ENCODE results near the gene PLEKHO2.

The PLEKHO2 gene

DNA sequence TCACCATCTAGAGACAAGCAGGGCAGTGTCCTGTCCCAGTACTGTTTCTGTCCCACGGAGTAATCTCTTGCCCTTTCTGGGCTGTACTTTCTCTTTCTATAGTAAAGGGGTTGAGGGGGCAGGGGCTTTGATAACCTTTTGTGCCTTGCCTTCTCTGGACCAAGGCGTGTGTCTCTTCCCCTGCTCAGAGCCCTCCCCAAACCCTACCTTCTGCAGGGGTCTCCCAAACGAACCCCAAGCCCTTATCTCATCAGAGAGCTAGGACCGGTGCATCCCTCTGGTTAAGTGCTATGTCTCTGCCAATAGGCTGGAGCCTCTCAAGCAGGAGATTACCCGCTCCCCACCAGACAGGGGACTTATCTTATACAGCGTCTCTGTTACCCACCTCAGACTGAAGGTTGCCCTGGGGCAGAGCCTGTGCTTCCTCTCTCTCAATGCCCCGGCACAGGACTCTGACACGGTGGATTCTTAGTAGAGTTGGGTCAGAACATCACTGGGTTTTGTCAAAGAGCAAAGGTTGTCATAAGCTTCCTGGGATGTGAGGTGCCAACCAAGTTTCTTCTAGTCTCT lies 2.9 kb downstream of the PLEKHO2 start:
- DNase-seq (ENCODE audit: low read depth, low spot score), result no peak
- Histone ChIP-seq H3K27me3 (ENCODE audit: insufficient read depth, insufficient read length) (no peaks in the 10 kb centered on the region), H3K9ac (ENCODE audit: insufficient read length, low read depth) (peak overlapping the region; percentile 4), H3K9me3 (ENCODE audit: insufficient read depth, low read length) (no peaks in the 10 kb centered on the region), H3K36me3 (ENCODE audit: insufficient read depth, insufficient read length, low read length) (peaks cover 49% of the 10 kb centered on the region), H3K4me3 (ENCODE audit: insufficient read length, low read depth) (no peak overlapping the region), H3K4me1 (ENCODE audit: insufficient read depth, insufficient read length) (peaks cover 13% of the 10 kb centered on the region)
- TF ChIP-seq YY1 (IDR thresholded peaks at IDR 0.05; ENCODE audit: insufficient read depth, insufficient read length) (no peak), ZNF274 (IDR thresholded peaks at IDR 0.05; ENCODE audit: low read depth, low read length) (no peak), SUZ12 (IDR thresholded peaks at IDR 0.05; ENCODE audit: extremely low read depth, insufficient read depth, insufficient read length) (no peak)

DNA sequence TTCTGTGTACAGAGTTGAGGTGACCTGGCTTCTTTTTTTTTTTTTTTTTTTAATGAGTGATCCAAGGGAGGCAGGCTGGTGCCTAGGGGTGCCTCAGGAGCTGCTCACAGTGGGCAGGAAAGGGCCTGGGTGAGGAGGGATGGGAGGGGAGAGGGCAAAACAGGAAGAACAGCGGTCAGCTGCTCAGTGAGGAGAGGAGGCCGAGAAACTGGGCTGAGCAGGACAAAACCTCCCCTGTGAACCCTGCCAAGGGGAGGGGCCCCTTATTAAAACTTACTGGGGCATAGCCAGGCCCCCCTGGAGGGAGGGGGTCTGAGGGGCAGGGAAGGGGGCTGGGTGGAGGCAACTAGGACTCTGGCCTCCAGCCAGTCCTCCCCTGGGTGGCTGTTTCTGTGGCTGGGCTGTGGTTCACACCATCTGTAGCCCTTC lies 3.5 kb downstream of the PLEKHO2 start:
- H3K9me3 ChIP-seq (ENCODE audit: insufficient read depth, low read length), result no peaks in the 10 kb centered on the region
- TF ChIP-seq ZNF274 (IDR thresholded peaks at IDR 0.05; ENCODE audit: low read depth, low read length) (no peak), YY1 (IDR thresholded peaks at IDR 0.05; ENCODE audit: insufficient read depth, insufficient read length) (no peak), SUZ12 (IDR thresholded peaks at IDR 0.05; ENCODE audit: extremely low read depth, insufficient read depth, insufficient read length) (no peak)
- H3K27me3 ChIP-seq (ENCODE audit: insufficient read depth, insufficient read length), result no peaks in the 10 kb centered on the region
- H3K4me3 ChIP-seq (ENCODE audit: insufficient read length, low read depth), result no peak overlapping the region
- H3K9ac ChIP-seq (ENCODE audit: insufficient read length, low read depth), result peak overlapping the region; percentile 4
- peaks cover 53% of the 10 kb centered on the region for H3K36me3 ChIP-seq (ENCODE audit: insufficient read depth, insufficient read length, low read length)
- H3K4me1 ChIP-seq (ENCODE audit: insufficient read depth, insufficient read length), result peaks cover 13% of the 10 kb centered on the region
- no peak for DNase-seq (ENCODE audit: low read depth, low spot score)

DNA sequence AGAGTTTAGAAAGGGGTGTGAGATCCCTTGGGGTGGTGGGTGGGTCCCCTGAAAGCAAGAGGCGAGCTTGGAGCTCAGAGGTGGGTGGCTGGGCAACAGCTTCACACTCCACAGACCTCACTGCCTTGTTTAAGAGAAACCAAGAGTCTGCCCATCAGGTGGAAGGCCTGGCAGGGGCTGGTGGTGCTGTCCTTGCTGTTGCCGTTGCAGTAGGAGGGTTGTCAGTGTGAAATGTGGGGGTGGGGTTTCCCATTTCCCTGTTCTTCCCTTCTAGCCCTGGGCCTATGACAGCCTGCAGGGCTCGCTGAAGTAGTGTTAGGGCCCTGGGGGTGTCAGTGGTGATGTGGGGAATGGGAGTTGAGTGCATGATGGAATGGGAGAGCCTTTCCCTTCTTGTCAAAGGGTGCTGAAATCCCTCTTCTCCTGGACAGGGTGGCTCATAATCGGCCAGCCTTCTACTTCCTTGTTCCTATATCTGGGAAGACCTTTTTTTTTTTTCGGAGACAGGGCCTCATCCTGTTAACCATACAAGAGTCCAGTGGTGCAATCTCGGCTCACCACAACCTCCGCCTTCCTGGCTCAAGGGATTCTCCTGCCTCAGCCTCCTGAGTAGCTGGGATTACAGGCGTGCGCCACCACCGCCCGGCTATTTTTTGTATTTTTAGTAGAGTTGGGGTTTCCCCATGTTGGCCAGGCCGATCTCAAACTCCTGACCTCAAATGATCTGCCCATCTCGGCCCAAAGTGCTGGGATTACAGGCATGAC lies 4.3 kb downstream of the PLEKHO2 start:
- Histone ChIP-seq H3K36me3 (ENCODE audit: insufficient read depth, insufficient read length, low read length) (peaks cover 61% of the 10 kb centered on the region), H3K4me1 (ENCODE audit: insufficient read depth, insufficient read length) (peaks cover 18% of the 10 kb centered on the region), H3K9me3 (ENCODE audit: insufficient read depth, low read length) (no peaks in the 10 kb centered on the region), H3K4me3 (ENCODE audit: insufficient read length, low read depth) (no peak overlapping the region), H3K27me3 (ENCODE audit: insufficient read depth, insufficient read length) (no peaks in the 10 kb centered on the region), H3K9ac (ENCODE audit: insufficient read length, low read depth) (no peak overlapping the region)
- no peak for DNase-seq (ENCODE audit: low read depth, low spot score)
- TF ChIP-seq ZNF274 (IDR thresholded peaks at IDR 0.05; ENCODE audit: low read depth, low read length), result no peak
- no peak for TF ChIP-seq YY1 (IDR thresholded peaks at IDR 0.05; ENCODE audit: insufficient read depth, insufficient read length)
- no peak for TF ChIP-seq SUZ12 (IDR thresholded peaks at IDR 0.05; ENCODE audit: extremely low read depth, insufficient read depth, insufficient read length)

DNA sequence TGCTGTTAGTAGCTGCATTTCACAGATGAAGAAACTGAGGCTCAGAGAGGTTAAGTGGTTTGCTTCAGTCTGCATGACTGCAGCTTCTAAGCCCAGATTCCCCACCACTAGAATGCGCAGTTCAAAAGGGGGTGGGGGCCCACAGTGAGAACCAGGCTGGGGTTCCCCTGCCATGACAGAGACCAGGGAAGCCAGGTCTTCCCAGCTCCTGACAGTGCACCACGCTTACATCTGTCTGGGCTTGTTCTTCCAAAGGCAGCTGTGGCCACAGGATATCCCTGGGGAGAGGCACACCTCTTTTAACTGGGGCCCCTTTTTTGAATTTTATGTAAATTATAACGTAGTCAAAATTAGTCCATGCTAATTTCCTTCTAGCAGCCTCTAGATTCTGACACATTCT lies 5.3 kb downstream of the PLEKHO2 start:
- no peak for TF ChIP-seq ZNF274 (IDR thresholded peaks at IDR 0.05; ENCODE audit: low read depth, low read length)
- no peak for TF ChIP-seq YY1 (IDR thresholded peaks at IDR 0.05; ENCODE audit: insufficient read depth, insufficient read length)
- no peak for TF ChIP-seq SUZ12 (IDR thresholded peaks at IDR 0.05; ENCODE audit: extremely low read depth, insufficient read depth, insufficient read length)
- no peaks in the 10 kb centered on the region for H3K27me3 ChIP-seq (ENCODE audit: insufficient read depth, insufficient read length)
- peaks cover 25% of the 10 kb centered on the region for H3K4me1 ChIP-seq (ENCODE audit: insufficient read depth, insufficient read length)
- peaks cover 64% of the 10 kb centered on the region for H3K36me3 ChIP-seq (ENCODE audit: insufficient read depth, insufficient read length, low read length)
- no peak for DNase-seq (ENCODE audit: low read depth, low spot score)
- H3K9ac ChIP-seq (ENCODE audit: insufficient read length, low read depth), result no peak overlapping the region
- H3K4me3 ChIP-seq (ENCODE audit: insufficient read length, low read depth), result no peak overlapping the region
- H3K9me3 ChIP-seq (ENCODE audit: insufficient read depth, low read length), result no peaks in the 10 kb centered on the region

DNA sequence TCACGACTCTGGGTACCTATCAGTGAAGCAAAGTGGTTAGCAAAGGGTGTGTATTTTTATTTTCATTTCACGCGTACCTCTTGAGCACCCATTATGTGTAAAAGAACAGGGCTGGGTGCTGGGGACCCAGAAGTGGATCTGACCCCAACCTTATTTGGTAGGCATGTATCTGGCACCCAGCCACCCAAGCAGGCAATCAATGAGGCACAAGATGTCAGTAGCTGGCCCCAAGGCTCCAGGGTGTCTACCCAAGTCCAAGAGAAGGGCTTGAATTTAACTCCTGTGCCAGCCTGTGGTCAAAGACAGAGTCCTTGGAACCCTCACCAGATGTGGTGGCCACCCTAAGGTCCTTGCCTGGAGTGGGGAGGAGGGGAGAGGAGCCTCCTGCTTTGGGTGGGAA lies 5.7 kb downstream of the PLEKHO2 start:
- peaks cover 68% of the 10 kb centered on the region for H3K36me3 ChIP-seq (ENCODE audit: insufficient read depth, insufficient read length, low read length)
- no peak overlapping the region for H3K4me3 ChIP-seq (ENCODE audit: insufficient read length, low read depth)
- peaks cover 28% of the 10 kb centered on the region for H3K4me1 ChIP-seq (ENCODE audit: insufficient read depth, insufficient read length)
- no peaks in the 10 kb centered on the region for H3K9me3 ChIP-seq (ENCODE audit: insufficient read depth, low read length)
- DNase-seq (ENCODE audit: low read depth, low spot score), result no peak
- H3K27me3 ChIP-seq (ENCODE audit: insufficient read depth, insufficient read length), result no peaks in the 10 kb centered on the region
- H3K9ac ChIP-seq (ENCODE audit: insufficient read length, low read depth), result no peak overlapping the region
- no peak for TF ChIP-seq SUZ12 (IDR thresholded peaks at IDR 0.05; ENCODE audit: extremely low read depth, insufficient read depth, insufficient read length)
- TF ChIP-seq ZNF274 (IDR thresholded peaks at IDR 0.05; ENCODE audit: low read depth, low read length), result no peak
- no peak for TF ChIP-seq YY1 (IDR thresholded peaks at IDR 0.05; ENCODE audit: insufficient read depth, insufficient read length)

DNA sequence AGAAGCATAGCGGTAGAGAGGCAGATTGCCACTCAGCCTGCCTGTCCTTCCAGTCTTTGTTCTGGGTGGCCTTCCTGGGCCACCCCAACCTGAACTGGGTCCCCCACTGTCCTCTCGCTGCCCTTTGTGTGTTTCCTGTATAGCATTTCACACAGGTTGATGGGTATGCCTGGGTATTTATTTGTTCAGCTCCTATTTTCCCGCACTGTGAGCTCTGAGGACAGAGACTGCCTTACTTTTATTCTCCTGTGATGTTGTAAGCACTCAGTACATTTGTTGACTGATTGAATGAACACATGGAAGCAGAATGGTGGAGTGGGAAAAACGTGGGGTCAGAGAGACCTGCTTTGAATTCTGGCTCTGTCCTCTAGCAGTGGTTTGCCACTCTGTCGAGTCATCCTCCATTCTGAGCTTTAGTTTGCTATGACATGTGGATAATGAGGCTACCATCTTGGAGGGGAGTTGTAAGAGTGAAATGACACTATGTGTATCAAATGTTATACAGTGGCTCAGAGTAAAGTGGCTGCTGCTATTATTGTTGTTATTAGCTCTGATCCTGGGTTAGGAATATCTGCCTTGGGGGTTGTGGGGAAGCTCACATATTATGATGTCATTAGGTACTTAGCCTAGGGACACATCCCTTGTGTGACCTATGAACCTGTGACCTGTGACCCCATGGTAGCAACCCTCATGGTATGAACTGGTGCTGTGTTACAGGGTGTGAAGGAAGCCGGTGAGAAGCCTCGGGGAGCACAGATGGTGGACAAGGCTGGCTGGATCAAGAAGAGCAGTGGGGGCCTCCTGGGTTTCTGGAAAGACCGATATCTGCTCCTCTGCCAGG lies 6.4 kb downstream of the PLEKHO2 start:
- TF ChIP-seq ZNF274 (IDR thresholded peaks at IDR 0.05; ENCODE audit: low read depth, low read length), result no peak
- TF ChIP-seq YY1 (IDR thresholded peaks at IDR 0.05; ENCODE audit: insufficient read depth, insufficient read length), result no peak
- no peak for TF ChIP-seq SUZ12 (IDR thresholded peaks at IDR 0.05; ENCODE audit: extremely low read depth, insufficient read depth, insufficient read length)
- Histone ChIP-seq H3K9ac (ENCODE audit: insufficient read length, low read depth) (no peak overlapping the region), H3K4me3 (ENCODE audit: insufficient read length, low read depth) (no peak overlapping the region), H3K4me1 (ENCODE audit: insufficient read depth, insufficient read length) (peaks cover 28% of the 10 kb centered on the region), H3K27me3 (ENCODE audit: insufficient read depth, insufficient read length) (no peaks in the 10 kb centered on the region), H3K36me3 (ENCODE audit: insufficient read depth, insufficient read length, low read length) (peaks cover 71% of the 10 kb centered on the region), H3K9me3 (ENCODE audit: insufficient read depth, low read length) (no peaks in the 10 kb centered on the region)
- no peak for DNase-seq (ENCODE audit: low read depth, low spot score)

Data from NT2/D1 (cell line).